HG02678 (cell line): ENCODE data around the gene FAM193A.

Experiments used
- ATAC-seq: cut with Tn5 transposase; IDR thresholded peaks from one replicate; pipeline ENCODE4 v1.9.1; 2021; ENCODE audit warnings: mild to moderate bottlenecking, moderate library complexity; ENCODE audit not compliant: unreplicated experiment

Gene FAM193A, protein sequence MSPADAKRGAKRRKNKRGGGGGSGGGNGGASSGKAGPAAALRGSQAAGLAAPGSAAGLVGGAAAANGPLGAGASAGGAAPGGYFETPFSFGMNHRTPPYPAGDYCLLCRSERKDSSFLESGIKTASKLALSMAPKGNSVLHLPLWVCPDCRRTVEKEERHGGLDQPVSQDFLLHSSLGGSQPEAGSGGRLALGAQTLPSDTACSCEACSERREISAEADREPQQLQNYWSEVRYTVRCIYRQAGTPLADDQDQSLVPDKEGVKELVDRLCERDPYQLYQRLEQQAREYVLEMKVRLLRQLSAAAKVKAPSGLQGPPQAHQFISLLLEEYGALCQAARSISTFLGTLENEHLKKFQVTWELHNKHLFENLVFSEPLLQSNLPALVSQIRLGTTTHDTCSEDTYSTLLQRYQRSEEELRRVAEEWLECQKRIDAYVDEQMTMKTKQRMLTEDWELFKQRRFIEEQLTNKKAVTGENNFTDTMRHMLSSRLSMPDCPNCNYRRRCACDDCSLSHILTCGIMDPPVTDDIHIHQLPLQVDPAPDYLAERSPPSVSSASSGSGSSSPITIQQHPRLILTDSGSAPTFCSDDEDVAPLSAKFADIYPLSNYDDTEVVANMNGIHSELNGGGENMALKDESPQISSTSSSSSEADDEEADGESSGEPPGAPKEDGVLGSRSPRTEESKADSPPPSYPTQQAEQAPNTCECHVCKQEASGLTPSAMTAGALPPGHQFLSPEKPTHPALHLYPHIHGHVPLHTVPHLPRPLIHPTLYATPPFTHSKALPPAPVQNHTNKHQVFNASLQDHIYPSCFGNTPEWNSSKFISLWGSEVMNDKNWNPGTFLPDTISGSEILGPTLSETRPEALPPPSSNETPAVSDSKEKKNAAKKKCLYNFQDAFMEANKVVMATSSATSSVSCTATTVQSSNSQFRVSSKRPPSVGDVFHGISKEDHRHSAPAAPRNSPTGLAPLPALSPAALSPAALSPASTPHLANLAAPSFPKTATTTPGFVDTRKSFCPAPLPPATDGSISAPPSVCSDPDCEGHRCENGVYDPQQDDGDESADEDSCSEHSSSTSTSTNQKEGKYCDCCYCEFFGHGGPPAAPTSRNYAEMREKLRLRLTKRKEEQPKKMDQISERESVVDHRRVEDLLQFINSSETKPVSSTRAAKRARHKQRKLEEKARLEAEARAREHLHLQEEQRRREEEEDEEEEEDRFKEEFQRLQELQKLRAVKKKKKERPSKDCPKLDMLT (N-terminal part only)

GRCh38 chr4:2536193-2537010, at the start of gene FAM193A:
FAM193A (plus strand) TSS chr4:2536647; CDS start chr4:2536916, 269 bp downstream.
- peak; percentile 86 for ATAC-seq

DNA sequence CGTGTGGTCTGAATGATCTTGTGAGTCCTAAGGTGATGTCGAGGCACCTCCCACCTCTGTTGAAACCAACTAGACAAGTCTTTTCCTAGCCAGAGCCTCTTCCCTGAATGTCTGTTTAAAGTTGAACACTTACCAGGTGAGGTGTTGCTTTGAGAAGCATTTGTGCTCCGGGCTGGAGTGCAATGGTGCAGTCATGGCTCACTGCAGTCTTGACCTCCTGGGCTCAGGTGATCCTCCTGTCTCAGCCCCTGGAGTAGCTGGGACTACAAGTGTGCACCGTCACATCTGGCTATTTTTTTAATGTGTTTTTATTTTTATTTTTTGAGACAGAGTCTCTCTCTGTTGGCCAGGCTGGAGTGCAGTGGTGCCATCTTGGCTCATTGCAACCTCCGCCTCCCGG, 49.5 kb upstream of the FAM193A start:
- ATAC-seq: no peak

- peak; percentile 67 for ATAC-seq
These were observed 48.8 kb upstream of the FAM193A start for GRCh38 chr4:2487632-2488031.

GRCh38 chr4:2489081-2489805, 47.2 kb upstream of the FAM193A start:
- ATAC-seq: no peak

DNA sequence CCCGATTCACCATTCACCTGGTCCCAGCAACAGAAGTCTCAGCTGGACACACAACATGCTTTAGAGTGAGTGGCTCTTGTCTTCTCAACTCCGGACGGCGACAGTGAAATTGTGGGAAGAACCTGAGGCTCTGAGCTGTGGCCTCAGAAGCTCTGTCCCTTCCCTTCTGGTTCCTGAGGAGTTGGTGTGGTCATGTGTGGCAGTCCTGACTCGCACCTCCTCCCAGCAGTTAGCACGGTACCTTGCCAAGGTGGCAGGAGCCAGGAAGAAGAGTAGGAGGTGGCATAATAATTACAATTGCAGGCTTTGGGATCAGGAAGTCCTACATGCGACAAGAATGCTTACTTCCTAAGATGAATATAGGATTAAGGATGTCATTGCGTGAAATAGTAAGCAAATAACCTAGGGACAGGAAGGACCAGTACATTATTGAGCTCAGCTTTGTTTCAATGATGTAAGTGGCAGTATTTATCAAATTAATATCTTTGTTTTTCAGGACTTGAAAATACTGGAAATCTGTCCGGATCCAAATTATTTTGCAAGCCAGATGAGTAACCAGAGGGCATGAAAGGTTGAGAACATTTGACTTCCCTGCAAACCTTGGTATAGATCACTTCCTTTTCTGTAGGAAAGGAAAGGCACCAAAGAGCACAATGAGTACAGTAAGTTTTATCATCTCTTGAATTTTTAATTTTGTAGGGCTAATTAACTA, 46.5 kb upstream of the FAM193A start:
- no peak for ATAC-seq

DNA sequence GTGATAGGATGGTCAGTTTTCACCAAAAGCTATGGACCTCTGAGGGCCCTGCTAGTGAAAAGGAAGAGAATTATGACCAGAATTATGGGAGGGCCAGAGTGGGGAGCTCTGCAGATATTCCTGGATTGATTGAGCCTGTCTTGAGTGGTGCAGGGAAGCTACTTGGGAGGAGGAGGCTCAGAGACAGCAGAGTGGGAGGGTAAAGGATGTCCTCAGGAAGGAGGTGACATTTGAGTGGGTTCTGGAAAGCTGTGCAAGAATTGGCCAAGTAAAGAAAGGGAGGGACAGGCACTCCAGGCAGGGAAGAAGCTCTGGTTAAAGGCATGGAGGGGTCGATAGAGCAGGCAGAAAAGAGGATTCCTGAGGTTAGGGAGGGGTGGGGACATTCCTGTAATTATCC, 43.5 kb upstream of the FAM193A start:
- ATAC-seq: no peak

DNA sequence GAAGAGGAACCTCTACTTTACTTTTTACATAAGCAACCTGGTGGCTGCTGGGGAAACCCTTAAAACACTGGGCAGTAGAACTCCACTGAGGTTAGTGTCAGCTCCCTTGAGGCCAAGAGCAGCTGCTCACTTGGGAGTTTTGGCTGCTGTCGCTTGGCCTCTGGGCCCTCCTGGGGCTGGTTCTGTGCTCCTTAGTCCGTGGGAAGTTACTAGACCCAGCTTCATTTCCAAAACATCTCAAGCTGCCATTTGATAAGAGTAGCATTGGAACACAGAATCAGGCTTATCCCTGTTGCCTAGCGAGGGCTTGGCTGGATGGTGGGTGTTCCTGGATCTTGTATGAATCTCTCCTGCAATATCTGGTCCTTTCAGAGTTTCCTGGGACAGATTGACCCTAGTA, 41.5 kb upstream of the FAM193A start:
- no peak for ATAC-seq

DNA sequence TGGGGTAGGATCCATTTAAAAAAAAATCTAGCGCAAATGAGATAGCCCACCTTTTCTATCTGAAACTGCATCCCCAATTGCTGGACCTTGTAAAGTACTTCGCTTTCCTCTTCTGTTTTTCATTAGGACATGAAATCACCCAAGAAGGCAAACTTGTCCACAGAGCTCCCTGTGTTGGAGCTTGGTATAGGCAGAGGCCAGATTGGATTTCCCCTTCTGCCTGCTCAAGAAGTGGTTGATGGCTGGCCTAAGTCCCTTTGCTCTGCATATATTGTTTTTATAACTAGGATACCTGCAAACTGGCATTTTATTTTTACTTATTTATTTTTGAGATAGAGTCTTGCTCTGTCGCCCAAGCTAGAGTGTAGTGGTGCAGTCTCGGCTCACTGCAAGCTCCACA, 39.1 kb upstream of the FAM193A start:
- ATAC-seq: no peak

DNA sequence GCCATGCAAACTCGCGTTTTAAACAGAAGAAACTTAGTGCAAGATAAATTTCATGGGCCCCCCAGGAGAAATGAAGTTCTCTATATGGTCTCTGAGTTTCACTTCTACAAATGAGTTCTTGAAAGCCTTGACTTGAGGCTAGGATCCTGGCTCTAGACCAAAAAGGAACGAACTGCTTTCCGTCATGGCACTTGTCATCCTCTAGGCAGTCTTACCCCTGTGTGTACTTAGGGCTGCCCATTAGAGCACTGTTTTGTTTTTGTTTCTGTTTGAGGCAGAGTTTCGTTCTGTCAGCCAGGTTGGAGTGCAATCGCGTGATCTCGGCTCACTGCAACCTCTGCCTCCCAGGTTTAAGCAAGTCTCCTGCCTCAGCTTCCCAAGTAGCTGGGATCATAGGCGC, 38.5 kb upstream of the FAM193A start:
- peak; percentile 72 for ATAC-seq

DNA sequence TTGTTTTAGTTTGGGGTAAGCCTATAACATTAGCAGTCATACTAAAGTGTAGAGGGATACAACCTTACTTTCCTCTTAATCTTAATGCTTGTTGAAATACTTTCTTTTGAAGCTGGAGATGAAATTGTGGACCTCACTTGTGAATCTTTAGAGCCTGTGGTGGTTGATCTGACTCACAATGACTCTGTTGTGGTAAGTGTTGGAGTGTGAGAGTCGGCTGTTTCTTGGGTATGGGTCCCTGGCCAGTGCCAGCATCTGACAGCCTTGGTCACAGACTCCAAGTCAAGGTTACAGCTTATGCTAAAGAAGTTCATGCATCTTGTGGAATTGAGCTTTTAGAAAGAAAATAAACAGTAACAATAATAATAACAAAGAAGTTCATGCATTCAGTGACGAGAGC, 35.9 kb upstream of the FAM193A start:
- ATAC-seq: no peak

DNA sequence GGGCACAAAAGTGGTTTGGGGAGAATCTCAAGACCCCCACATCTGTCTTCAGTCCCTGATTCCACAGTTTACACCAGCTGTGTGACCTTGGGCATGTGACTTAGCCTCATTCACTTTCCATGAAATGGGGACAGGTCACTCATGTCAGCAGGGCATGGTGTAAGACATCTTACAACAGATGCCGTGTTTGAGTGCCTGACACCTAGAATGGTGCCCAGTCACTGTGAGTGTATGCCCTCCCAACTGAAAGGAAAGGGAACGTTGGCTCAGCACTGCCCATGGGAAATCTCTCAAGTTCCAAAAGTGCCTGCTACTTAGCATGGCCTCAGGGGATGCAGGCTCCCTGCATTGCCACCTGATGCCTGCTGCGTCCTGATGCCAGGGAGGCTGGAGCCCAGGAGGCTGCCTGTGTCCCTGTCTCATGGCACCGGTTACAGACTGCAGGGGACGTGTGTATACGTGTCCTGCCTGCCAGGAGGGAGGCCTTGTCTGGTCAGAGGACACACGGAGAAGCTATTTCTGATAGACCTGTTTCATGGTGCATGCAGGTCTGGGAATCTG, 35.3 kb upstream of the FAM193A start:
- ATAC-seq: no peak

- no peak for ATAC-seq
These were observed 32.6 kb upstream of the FAM193A start for GRCh38 chr4:2503809-2504208.

DNA sequence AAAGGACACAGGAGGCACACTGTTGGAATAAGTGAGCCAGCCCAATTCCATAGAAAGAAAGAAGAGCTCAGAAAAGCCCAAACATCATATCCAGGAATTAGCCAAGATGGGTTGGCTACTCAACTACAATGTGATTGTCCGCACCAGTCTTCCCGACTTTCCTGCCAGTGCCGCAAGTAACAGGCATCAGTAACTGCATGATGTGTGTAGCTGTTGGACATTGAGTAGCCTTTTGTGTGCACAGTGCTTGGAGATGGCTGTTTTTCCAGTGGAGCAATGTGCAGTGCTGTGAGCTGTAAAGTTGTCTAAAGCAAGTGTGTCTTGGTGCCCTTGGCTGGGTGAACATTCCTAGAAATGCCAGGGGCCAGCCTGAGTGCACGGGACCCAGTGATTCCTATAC, 29.2 kb upstream of the FAM193A start:
- no peak for ATAC-seq

GRCh38 chr4:2507855-2508254, 28.6 kb upstream of the FAM193A start:
- no peak for ATAC-seq

DNA sequence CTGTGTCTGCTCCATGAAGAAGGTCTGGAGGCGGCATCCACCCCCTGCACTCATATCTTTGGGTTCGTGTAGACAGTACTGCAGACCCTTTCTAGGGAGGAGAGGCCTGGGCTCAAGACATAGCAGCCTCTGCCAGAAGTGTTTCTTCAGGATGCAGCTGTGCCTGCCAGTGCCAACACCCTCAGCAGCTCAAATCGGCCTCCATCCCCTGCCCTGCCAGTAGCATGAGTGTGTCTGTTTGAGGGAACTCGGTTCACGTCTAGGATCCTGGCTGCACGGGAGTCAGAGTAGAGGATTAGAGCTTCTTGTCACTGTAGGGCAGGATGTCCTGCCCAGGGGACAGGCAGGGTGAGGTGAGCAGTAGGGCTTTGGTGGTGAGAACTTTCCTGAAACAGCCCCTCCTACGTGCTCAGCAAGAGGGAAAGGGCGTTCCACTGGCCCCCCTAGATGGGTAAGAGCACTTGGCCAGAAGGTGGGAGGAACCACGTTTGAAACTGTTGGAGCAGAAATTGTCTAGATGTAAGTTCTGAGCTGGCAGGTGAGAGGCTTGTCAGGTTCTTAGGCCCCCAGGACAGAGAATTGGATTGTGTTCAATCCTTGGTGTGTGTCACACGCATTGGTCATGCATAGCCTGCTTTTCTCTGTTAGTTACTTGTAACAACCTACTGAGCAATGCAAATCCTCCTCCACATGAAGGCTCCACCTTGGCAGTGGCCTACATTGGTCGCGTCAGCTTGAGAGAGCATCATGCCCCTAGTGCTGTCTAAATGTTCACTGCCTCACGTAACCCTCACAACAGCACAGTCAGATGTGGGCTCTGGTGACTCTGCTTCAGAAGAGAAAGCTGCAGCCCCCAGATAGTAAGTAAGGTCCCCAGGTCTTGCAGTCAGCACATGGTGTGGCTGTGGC, 25.8 kb upstream of the FAM193A start:
- no peak for ATAC-seq

- no peak for ATAC-seq
These were observed 24.8 kb upstream of the FAM193A start for GRCh38 chr4:2511645-2512131.

GRCh38 chr4:2512396-2513135, 23.9 kb upstream of the FAM193A start:
- no peak for ATAC-seq
